SK-N-SH (cell line): Measurements from ENCODE around the gene SIK2.

Experiments used
- CTCF ChIP-seq: fragments of 200-600 bp; sonication (generic); IDR thresholded peaks from 2 replicates; pipeline ENCODE4 v1.6.1; 2017; ENCODE audit warnings: antibody characterized with exemption, mild to moderate bottlenecking, moderate library complexity
- EZH2phosphoT487 ChIP-seq: fragments of 200-600 bp; sonication (generic); IDR thresholded peaks from 2 replicates; pipeline ENCODE4 v1.6.1; 2017; ENCODE audit warnings: low read depth, mixed run types, mild to moderate bottlenecking, antibody characterized with exemption, moderate library complexity, borderline replicate concordance
- FOXJ3 ChIP-seq: sonication (generic); formaldehyde crosslinking; IDR thresholded peaks from 2 replicates; pipeline ENCODE4 v1.5.1; 2020; ENCODE audit warnings: mild to moderate bottlenecking, missing genetic modification reagents
- GATA2 ChIP-seq: sonication (generic); formaldehyde crosslinking; IDR thresholded peaks from 2 replicates; pipeline ENCODE4 v1.5.0; 2020; ENCODE audit warnings: mild to moderate bottlenecking, missing genetic modification reagents
- MAX ChIP-seq: IDR thresholded peaks from 2 replicates; pipeline ENCODE4 v1.4.0; 2012; ENCODE audit warnings: low read depth
- RFX5 ChIP-seq: IDR thresholded peaks from 2 replicates; pipeline ENCODE4 v1.6.1; 2012; ENCODE audit warnings: mild to moderate bottlenecking, improper control_type of control experiment, low read length
- SIN3A ChIP-seq: IDR thresholded peaks from 2 replicates; pipeline ENCODE4 v1.6.1; 2012; ENCODE audit warnings: low read depth, mild to moderate bottlenecking, low read length, moderate library complexity, borderline replicate concordance
- SMC3 ChIP-seq: IDR thresholded peaks from 2 replicates; pipeline ENCODE4 v1.6.1; 2012; ENCODE audit warnings: low read depth, low read length, improper control_type of control experiment
- USF2 ChIP-seq: fragments of 150-350 bp; IDR thresholded peaks from 2 replicates; pipeline ENCODE4 v1.6.1; 2017; ENCODE audit warnings: antibody characterized with exemption, low read length, low read depth, borderline replicate concordance

- TF ChIP-seq CTCF (peak; percentile 18; the same call in 1 of the 2 replicates), MAX (no peak; the same call in none of the 2 replicates), USF2 (no peak), FOXJ3 (CRISPR knock-in tag) (peak; percentile 68; the same call in 1 of the 2 replicates), EZH2phosphoT487 (no peak), RFX5 (peak; percentile 98), SMC3 (0 out of 2 replicates have a peak, but pooled peaks have one; percentile 6), SIN3A (peak; percentile 68; the same call in 1 of the 2 replicates), GATA2 (no peak; the same call in 1 of the 2 replicates)
These were observed 133.2 kb downstream of the SIK2 start for GRCh38 chr11:111735262-111736116.
